HEK293 (cell line): ENCODE data around the gene DOK5.

Source experiments
- GLIS2 ChIP-seq: fragments of 450-650 bp; formaldehyde crosslinking; IDR thresholded peaks from 2 replicates; pipeline ENCODE4 v1.5.1; 2016; ENCODE audit warnings: missing biosample characterization, missing genetic modification characterization
- YY1 ChIP-seq: fragments of 450-650 bp; formaldehyde crosslinking; IDR thresholded peaks from 2 replicates; pipeline ENCODE4 v1.5.1; 2018; ENCODE audit warnings: missing biosample characterization, missing genetic modification characterization
- ZBTB1 ChIP-seq: fragments of 450-650 bp; formaldehyde crosslinking; IDR thresholded peaks from 2 replicates; pipeline ENCODE4 v1.5.1; 2016; ENCODE audit warnings: missing biosample characterization, missing genetic modification characterization
- ZFP3 ChIP-seq: fragments of 450-650 bp; formaldehyde crosslinking; IDR thresholded peaks from 2 replicates; pipeline ENCODE4 v1.5.1; 2016; ENCODE audit warnings: low read depth, missing biosample characterization, missing genetic modification characterization
- ZFP41 ChIP-seq: fragments of 450-650 bp; formaldehyde crosslinking; IDR thresholded peaks from 2 replicates; pipeline ENCODE4 v1.5.1; 2016; ENCODE audit warnings: missing biosample characterization, missing genetic modification characterization, borderline replicate concordance
- ZNF292 ChIP-seq: fragments of 450-650 bp; formaldehyde crosslinking; IDR thresholded peaks from 2 replicates; pipeline ENCODE4 v1.5.1; 2016; ENCODE audit warnings: low read depth, missing biosample characterization, missing genetic modification characterization, borderline replicate concordance
- ZNF350 ChIP-seq: fragments of 450-650 bp; formaldehyde crosslinking; IDR thresholded peaks from 2 replicates; pipeline ENCODE4 v1.5.0; 2017; ENCODE audit warnings: missing biosample characterization, mild to moderate bottlenecking, missing genetic modification characterization
- ZNF423 ChIP-seq: fragments of 450-650 bp; formaldehyde crosslinking; IDR thresholded peaks from 2 replicates; pipeline ENCODE4 v1.5.1; 2016; ENCODE audit warnings: missing biosample characterization, missing genetic modification characterization
- TF ChIP-seq, protein P1 (sequence below): fragments of 450-650 bp; formaldehyde crosslinking; conservative IDR thresholded peaks from 2 replicates; pipeline ENCODE4 v1.5.1; 2016; ENCODE audit warnings: low read depth, missing biosample characterization, missing genetic modification characterization
- TF ChIP-seq, protein P2 (sequence below): fragments of 450-650 bp; formaldehyde crosslinking; IDR thresholded peaks from 2 replicates; pipeline ENCODE4 v1.5.1; 2016; ENCODE audit warnings: missing biosample characterization, missing genetic modification characterization
- TF ChIP-seq, protein P3 (sequence below): fragments of 450-650 bp; formaldehyde crosslinking; IDR thresholded peaks from 2 replicates; pipeline ENCODE4 v1.5.1; 2016; ENCODE audit warnings: missing biosample characterization, missing genetic modification characterization
- TF ChIP-seq, protein P4 (sequence below): sonication (generic); formaldehyde crosslinking; IDR thresholded peaks from 2 replicates; pipeline ENCODE4 v1.8.1; 2022; ENCODE audit warnings: mild to moderate bottlenecking, moderate library complexity, missing genetic modification reagents
- TF ChIP-seq, protein P5 (sequence below): fragments of 450-650 bp; formaldehyde crosslinking; IDR thresholded peaks from 2 replicates; pipeline ENCODE4 v1.5.1; 2016; ENCODE audit warnings: missing biosample characterization, missing genetic modification characterization

DNA sequence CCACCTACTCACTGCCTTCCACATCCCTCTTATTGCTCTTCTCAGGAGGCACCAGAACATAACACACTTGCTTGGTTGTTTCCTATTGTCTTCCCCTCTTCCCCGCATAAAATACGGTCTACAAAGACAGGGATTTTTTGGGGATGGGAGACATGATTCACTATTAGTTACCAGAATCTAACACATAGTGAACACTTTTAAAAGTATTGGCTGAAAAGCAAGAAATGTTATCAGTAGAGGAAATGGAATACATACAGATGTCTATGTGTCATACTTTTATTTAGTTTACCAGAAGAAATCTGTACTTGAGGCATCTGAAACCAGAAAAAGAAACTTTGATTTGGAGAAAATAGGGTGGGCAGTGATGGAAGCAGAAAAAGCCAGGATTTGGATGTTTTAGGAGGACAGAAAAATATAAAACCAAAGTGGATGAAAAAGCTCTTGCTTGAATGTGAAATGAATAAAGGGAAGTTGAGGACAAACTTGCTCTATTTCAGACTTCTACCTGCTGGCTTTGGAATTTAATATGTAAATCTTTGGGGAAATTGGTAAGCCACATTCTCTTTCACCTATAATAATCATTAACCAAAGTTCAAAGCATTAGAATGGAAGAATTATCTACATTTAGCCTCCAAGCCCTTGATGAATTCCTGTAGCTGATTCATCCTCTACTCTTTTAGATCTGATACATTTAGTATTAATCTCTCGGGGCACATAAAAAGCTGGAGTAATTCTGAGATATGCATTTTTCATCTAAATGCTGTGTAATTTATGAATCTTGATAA is 82.6 kb downstream of the DOK5 start:
- TF ChIP-seq, protein P1, sequence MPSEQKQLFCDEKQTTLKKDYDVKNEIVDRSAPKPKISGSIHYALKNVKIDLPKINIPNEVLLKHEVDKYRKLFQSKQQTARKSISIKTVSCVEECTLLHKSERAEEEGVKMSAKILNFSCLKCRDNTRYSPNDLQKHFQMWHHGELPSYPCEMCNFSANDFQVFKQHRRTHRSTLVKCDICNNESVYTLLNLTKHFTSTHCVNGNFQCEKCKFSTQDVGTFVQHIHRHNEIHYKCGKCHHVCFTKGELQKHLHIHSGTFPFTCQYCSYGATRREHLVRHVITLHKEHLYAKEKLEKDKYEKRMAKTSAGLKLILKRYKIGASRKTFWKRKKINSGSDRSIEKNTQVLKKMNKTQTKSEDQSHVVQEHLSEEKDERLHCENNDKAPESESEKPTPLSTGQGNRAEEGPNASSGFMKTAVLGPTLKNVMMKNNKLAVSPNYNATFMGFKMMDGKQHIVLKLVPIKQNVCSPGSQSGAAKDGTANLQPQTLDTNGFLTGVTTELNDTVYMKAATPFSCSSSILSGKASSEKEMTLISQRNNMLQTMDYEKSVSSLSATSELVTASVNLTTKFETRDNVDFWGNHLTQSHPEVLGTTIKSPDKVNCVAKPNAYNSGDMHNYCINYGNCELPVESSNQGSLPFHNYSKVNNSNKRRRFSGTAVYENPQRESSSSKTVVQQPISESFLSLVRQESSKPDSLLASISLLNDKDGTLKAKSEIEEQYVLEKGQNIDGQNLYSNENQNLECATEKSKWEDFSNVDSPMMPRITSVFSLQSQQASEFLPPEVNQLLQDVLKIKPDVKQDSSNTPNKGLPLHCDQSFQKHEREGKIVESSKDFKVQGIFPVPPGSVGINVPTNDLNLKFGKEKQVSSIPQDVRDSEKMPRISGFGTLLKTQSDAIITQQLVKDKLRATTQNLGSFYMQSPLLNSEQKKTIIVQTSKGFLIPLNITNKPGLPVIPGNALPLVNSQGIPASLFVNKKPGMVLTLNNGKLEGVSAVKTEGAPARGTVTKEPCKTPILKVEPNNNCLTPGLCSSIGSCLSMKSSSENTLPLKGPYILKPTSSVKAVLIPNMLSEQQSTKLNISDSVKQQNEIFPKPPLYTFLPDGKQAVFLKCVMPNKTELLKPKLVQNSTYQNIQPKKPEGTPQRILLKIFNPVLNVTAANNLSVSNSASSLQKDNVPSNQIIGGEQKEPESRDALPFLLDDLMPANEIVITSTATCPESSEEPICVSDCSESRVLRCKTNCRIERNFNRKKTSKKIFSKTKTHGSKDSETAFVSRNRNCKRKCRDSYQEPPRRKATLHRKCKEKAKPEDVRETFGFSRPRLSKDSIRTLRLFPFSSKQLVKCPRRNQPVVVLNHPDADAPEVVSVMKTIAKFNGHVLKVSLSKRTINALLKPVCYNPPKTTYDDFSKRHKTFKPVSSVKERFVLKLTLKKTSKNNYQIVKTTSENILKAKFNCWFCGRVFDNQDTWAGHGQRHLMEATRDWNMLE (tag by site-specific recombination), result no peak
- TF ChIP-seq GLIS2, result no peak
- no peak for TF ChIP-seq ZFP3 (tag by site-specific recombination)
- TF ChIP-seq YY1 (tag by site-specific recombination), result no peak
- no peak for TF ChIP-seq ZNF292 (tag by site-specific recombination)
- TF ChIP-seq, protein P2, sequence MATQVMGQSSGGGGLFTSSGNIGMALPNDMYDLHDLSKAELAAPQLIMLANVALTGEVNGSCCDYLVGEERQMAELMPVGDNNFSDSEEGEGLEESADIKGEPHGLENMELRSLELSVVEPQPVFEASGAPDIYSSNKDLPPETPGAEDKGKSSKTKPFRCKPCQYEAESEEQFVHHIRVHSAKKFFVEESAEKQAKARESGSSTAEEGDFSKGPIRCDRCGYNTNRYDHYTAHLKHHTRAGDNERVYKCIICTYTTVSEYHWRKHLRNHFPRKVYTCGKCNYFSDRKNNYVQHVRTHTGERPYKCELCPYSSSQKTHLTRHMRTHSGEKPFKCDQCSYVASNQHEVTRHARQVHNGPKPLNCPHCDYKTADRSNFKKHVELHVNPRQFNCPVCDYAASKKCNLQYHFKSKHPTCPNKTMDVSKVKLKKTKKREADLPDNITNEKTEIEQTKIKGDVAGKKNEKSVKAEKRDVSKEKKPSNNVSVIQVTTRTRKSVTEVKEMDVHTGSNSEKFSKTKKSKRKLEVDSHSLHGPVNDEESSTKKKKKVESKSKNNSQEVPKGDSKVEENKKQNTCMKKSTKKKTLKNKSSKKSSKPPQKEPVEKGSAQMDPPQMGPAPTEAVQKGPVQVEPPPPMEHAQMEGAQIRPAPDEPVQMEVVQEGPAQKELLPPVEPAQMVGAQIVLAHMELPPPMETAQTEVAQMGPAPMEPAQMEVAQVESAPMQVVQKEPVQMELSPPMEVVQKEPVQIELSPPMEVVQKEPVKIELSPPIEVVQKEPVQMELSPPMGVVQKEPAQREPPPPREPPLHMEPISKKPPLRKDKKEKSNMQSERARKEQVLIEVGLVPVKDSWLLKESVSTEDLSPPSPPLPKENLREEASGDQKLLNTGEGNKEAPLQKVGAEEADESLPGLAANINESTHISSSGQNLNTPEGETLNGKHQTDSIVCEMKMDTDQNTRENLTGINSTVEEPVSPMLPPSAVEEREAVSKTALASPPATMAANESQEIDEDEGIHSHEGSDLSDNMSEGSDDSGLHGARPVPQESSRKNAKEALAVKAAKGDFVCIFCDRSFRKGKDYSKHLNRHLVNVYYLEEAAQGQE (tag by site-specific recombination), result no peak
- TF ChIP-seq ZFP41, result no peak
- TF ChIP-seq, protein P3, sequence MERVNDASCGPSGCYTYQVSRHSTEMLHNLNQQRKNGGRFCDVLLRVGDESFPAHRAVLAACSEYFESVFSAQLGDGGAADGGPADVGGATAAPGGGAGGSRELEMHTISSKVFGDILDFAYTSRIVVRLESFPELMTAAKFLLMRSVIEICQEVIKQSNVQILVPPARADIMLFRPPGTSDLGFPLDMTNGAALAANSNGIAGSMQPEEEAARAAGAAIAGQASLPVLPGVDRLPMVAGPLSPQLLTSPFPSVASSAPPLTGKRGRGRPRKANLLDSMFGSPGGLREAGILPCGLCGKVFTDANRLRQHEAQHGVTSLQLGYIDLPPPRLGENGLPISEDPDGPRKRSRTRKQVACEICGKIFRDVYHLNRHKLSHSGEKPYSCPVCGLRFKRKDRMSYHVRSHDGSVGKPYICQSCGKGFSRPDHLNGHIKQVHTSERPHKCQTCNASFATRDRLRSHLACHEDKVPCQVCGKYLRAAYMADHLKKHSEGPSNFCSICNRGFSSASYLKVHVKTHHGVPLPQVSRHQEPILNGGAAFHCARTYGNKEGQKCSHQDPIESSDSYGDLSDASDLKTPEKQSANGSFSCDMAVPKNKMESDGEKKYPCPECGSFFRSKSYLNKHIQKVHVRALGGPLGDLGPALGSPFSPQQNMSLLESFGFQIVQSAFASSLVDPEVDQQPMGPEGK, result no peak
- TF ChIP-seq ZNF350 (tag by site-specific recombination), result no peak
- TF ChIP-seq, protein P4, sequence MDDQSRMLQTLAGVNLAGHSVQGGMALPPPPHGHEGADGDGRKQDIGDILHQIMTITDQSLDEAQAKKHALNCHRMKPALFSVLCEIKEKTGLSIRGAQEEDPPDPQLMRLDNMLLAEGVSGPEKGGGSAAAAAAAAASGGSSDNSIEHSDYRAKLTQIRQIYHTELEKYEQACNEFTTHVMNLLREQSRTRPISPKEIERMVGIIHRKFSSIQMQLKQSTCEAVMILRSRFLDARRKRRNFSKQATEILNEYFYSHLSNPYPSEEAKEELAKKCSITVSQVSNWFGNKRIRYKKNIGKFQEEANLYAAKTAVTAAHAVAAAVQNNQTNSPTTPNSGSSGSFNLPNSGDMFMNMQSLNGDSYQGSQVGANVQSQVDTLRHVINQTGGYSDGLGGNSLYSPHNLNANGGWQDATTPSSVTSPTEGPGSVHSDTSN, result no peak
- TF ChIP-seq ZNF423 (tag by site-specific recombination), result no peak
- no peak for TF ChIP-seq ZBTB1
- TF ChIP-seq, protein P5, sequence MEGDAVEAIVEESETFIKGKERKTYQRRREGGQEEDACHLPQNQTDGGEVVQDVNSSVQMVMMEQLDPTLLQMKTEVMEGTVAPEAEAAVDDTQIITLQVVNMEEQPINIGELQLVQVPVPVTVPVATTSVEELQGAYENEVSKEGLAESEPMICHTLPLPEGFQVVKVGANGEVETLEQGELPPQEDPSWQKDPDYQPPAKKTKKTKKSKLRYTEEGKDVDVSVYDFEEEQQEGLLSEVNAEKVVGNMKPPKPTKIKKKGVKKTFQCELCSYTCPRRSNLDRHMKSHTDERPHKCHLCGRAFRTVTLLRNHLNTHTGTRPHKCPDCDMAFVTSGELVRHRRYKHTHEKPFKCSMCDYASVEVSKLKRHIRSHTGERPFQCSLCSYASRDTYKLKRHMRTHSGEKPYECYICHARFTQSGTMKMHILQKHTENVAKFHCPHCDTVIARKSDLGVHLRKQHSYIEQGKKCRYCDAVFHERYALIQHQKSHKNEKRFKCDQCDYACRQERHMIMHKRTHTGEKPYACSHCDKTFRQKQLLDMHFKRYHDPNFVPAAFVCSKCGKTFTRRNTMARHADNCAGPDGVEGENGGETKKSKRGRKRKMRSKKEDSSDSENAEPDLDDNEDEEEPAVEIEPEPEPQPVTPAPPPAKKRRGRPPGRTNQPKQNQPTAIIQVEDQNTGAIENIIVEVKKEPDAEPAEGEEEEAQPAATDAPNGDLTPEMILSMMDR (tag by site-specific recombination), result no peak
